Measurements from ENCODE around the gene ERC2.

The ERC2 gene

GRCh38 chr3:56269755-56270535 is 198.3 kb downstream of the ERC2 start:
- TF ChIP-seq CTCF (IDR thresholded peaks at IDR 0.05): no peak

- TF ChIP-seq CTCF (IDR thresholded peaks at IDR 0.05): no peak
Observed at GRCh38 chr3:56268616-56269383, 199.5 kb downstream of the ERC2 start.

- no peak for TF ChIP-seq CTCF (IDR thresholded peaks at IDR 0.05)
Observed at GRCh38 chr3:56260262-56260661, 208.0 kb downstream of the ERC2 start.

- no peak for TF ChIP-seq CTCF (IDR thresholded peaks at IDR 0.05)
Observed at GRCh38 chr3:56257826-56258225, 210.4 kb downstream of the ERC2 start.

- TF ChIP-seq CTCF (IDR thresholded peaks at IDR 0.05): peak; percentile 27; the same call in 1 of the 2 replicates
Observed at GRCh38 chr3:56254835-56255234, 213.4 kb downstream of the ERC2 start.

- TF ChIP-seq CTCF (IDR thresholded peaks at IDR 0.05): no peak
Observed at GRCh38 chr3:56253941-56254665, 214.2 kb downstream of the ERC2 start.

- peak; percentile 87 for TF ChIP-seq CTCF (IDR thresholded peaks at IDR 0.05)
Observed at GRCh38 chr3:56251343-56251945, 216.8 kb downstream of the ERC2 start.
